WERI-Rb-1 (cell line): ENCODE measurements around the gene DYRK1B.

ENCODE experiments used
- DNase-seq: peaks from one replicate; pipeline ENCODE4 v3.0.0-alpha.2; 2020
- H3K27ac ChIP-seq: fragments of 250-450 bp; sonication (Bioruptor Pico); 2 replicates; pipeline ENCODE4 v1.5.1; 2020; ENCODE audit warnings: mild to moderate bottlenecking, moderate library complexity
- H3K27me3 ChIP-seq: fragments of 250-450 bp; sonication (Bioruptor Pico); 2 replicates; pipeline ENCODE4 v1.5.1; 2021; ENCODE audit warnings: mild to moderate bottlenecking, low read depth, moderate library complexity; ENCODE audit not compliant: insufficient read depth, severe bottlenecking
- H3K36me3 ChIP-seq: fragments of 250-450 bp; sonication (Bioruptor Pico); 2 replicates; pipeline ENCODE4 v1.5.1; 2020; ENCODE audit warnings: mild to moderate bottlenecking, moderate library complexity
- H3K4me3 ChIP-seq: 2 replicates; pipeline ENCODE4 v1.5.1; 2011; ENCODE audit warnings: low read depth, mild to moderate bottlenecking, control low read depth, low read length
- H3K9me3 ChIP-seq: fragments of 250-450 bp; sonication (Bioruptor Pico); 2 replicates; pipeline ENCODE4 v1.5.1; 2021; ENCODE audit warnings: mild to moderate bottlenecking, moderate library complexity; ENCODE audit not compliant: severe bottlenecking
- CTCF ChIP-seq: IDR thresholded peaks from 2 replicates; pipeline ENCODE4 v1.5.1; 2011; ENCODE audit warnings: low read depth, mild to moderate bottlenecking, control low read depth, inconsistent platforms, low read length

The DYRK1B gene

GRCh38 chr19:39867952-39868351 is 34.0 kb upstream of the DYRK1B start:
- no peak overlapping the region for H3K4me3 ChIP-seq
- no peaks in the 10 kb centered on the region for H3K36me3 ChIP-seq
- no peak for TF ChIP-seq CTCF
- no peak overlapping the region for H3K27ac ChIP-seq
- H3K9me3 ChIP-seq: no peaks in the 10 kb centered on the region
- no peaks in the 10 kb centered on the region for H3K27me3 ChIP-seq
- DNase-seq: no peak

GRCh38 chr19:39867133-39867532 is 33.2 kb upstream of the DYRK1B start:
- no peak for TF ChIP-seq CTCF
- no peaks in the 10 kb centered on the region for H3K36me3 ChIP-seq
- no peak for DNase-seq
- no peak overlapping the region for H3K27ac ChIP-seq
- H3K4me3 ChIP-seq: no peak overlapping the region
- no peaks in the 10 kb centered on the region for H3K9me3 ChIP-seq
- no peaks in the 10 kb centered on the region for H3K27me3 ChIP-seq

GRCh38 chr19:39865953-39866352 is 32.0 kb upstream of the DYRK1B start:
- no peaks in the 10 kb centered on the region for H3K9me3 ChIP-seq
- H3K27ac ChIP-seq: no peak overlapping the region
- no peaks in the 10 kb centered on the region for H3K36me3 ChIP-seq
- no peak for TF ChIP-seq CTCF
- no peak for DNase-seq
- H3K27me3 ChIP-seq: no peaks in the 10 kb centered on the region
- no peak overlapping the region for H3K4me3 ChIP-seq

GRCh38 chr19:39865186-39865585 is 31.2 kb upstream of the DYRK1B start:
- DNase-seq: no peak
- no peaks in the 10 kb centered on the region for H3K36me3 ChIP-seq
- no peaks in the 10 kb centered on the region for H3K9me3 ChIP-seq
- no peak overlapping the region for H3K27ac ChIP-seq
- H3K4me3 ChIP-seq: no peak overlapping the region
- no peak for TF ChIP-seq CTCF
- H3K27me3 ChIP-seq: no peaks in the 10 kb centered on the region

- Histone ChIP-seq H3K9me3 (no peaks in the 10 kb centered on the region), H3K27me3 (no peaks in the 10 kb centered on the region), H3K36me3 (no peaks in the 10 kb centered on the region), H3K4me3 (no peak overlapping the region), H3K27ac (no peak overlapping the region)
- DNase-seq: no peak
- no peak for TF ChIP-seq CTCF
These were observed 30.2 kb upstream of the DYRK1B start for GRCh38 chr19:39864118-39864517.

GRCh38 chr19:39858541-39858940 is 24.6 kb upstream of the DYRK1B start:
- no peak overlapping the region for H3K4me3 ChIP-seq
- TF ChIP-seq CTCF: no peak
- no peaks in the 10 kb centered on the region for H3K27me3 ChIP-seq
- H3K36me3 ChIP-seq: no peaks in the 10 kb centered on the region
- no peak overlapping the region for H3K27ac ChIP-seq
- no peak for DNase-seq
- peaks cover 11% of the 10 kb centered on the region for H3K9me3 ChIP-seq
